CD4-positive, alpha-beta T cell treated with Interleukin-6 at 100 ng/mL for 8 hours (primary cell): ENCODE measurements around the gene MAGEA2.
"Not testable (repeated sequence)": the region's sequence is repeated elsewhere in the genome, so short reads cannot be mapped to it uniquely, and the experiment has no call there.

Experiments used
- DNase-seq: peaks from one replicate; pipeline ENCODE4 v3.0.0-alpha.2; 2020; ENCODE audit warnings: mixed read lengths, low spot score

MAGEA2 gene

DNA sequence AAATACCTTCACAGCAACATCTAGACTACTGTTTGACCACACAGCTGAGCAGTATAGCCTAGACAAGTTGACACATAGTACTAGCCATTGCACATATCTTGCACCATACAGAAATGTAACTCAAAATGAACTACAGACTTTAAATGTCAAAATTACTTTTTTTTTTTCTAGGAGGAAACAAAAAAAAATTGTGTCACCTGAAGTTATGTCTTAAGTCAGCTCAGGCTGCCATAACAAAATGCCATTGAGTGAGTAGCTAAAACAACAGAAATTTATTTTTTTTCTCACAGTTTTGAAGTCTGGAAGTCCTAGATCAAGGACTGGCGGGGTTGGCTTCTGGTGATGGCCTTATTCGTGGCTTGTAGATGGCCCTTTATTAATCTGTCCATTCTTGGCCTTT, 44.5 kb downstream of the MAGEA2 start, which contains the start of gene CSAG2:
TSS of gene CSAG2 (minus strand) at position 101 of the 400 bp plus-strand sequence. CDS start 161 bp downstream, outside the sequence.
- not testable (repeated sequence) for DNase-seq

DNA sequence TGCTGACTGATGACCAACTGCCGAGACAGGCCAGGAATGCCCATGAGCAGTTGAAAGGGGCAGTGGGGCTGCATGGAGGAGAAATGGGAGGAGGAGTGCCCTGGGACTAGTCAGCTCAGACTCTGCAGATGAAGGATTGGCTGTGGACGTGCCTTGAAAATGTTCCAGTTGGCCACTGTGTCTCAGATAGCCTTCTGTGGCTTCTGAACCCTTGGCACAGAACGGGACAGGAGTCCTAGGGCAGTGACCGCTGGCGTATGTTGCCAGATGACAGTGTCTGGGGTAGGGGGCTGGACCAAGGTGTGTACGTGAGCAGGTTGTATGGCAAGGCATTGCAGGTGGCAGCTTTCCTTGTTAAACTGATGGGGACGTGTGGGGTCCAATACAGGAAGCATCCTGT, 47.1 kb downstream of the MAGEA2 start:
- not testable (repeated sequence) for DNase-seq

DNA sequence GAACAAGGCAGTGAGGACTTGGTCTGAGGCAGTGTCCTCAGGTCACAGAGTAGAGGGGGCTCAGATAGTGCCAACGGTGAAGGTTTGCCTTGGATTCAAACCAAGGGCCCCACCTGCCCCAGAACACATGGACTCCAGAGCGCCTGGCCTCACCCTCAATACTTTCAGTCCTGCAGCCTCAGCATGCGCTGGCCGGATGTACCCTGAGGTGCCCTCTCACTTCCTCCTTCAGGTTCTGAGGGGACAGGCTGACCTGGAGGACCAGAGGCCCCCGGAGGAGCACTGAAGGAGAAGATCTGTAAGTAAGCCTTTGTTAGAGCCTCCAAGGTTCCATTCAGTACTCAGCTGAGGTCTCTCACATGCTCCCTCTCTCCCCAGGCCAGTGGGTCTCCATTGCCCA, 53.3 kb downstream of the MAGEA2 start:
- not testable (repeated sequence) for DNase-seq
